ENCODE measurements around the gene KCNJ11.

The KCNJ11 gene

DNA sequence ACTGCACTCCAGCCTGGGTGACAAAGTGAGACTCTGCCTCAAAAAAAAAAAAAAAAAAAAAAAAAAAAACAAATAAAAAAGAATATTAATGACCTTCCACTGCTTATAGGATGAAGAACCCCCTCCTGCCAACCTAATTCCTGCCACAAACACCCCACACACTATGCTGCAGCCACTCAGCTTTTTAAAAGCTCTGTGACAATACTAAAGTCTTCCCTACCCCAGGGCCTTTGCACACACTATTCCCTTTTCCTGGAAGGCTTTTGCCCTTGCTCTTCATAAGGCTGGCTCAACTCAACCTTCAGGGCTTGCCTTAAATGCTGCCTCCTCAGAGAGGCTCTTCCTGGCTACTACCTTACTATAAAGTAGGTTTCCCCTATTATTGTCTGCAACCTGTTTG, 10.8 kb upstream of the KCNJ11 start:
- ChIA-PET POLR2A (no interaction called here), CTCF (interaction anchor here (0.8 to 8.4 kb wide), 3 partner anchors 9 to 16 kb away, joined by 3 to 51 read pairs (median 7); partner anchors contain the start of gene KCNJ11)
- TF ChIP-seq, protein P1, sequence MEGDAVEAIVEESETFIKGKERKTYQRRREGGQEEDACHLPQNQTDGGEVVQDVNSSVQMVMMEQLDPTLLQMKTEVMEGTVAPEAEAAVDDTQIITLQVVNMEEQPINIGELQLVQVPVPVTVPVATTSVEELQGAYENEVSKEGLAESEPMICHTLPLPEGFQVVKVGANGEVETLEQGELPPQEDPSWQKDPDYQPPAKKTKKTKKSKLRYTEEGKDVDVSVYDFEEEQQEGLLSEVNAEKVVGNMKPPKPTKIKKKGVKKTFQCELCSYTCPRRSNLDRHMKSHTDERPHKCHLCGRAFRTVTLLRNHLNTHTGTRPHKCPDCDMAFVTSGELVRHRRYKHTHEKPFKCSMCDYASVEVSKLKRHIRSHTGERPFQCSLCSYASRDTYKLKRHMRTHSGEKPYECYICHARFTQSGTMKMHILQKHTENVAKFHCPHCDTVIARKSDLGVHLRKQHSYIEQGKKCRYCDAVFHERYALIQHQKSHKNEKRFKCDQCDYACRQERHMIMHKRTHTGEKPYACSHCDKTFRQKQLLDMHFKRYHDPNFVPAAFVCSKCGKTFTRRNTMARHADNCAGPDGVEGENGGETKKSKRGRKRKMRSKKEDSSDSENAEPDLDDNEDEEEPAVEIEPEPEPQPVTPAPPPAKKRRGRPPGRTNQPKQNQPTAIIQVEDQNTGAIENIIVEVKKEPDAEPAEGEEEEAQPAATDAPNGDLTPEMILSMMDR (IDR thresholded peaks at IDR 0.05; ENCODE audit: control extremely low read depth, extremely low read depth, low read depth, missing control alignments): no peak
- no peak for DNase-seq (ENCODE audit: extremely low spot score)

DNA sequence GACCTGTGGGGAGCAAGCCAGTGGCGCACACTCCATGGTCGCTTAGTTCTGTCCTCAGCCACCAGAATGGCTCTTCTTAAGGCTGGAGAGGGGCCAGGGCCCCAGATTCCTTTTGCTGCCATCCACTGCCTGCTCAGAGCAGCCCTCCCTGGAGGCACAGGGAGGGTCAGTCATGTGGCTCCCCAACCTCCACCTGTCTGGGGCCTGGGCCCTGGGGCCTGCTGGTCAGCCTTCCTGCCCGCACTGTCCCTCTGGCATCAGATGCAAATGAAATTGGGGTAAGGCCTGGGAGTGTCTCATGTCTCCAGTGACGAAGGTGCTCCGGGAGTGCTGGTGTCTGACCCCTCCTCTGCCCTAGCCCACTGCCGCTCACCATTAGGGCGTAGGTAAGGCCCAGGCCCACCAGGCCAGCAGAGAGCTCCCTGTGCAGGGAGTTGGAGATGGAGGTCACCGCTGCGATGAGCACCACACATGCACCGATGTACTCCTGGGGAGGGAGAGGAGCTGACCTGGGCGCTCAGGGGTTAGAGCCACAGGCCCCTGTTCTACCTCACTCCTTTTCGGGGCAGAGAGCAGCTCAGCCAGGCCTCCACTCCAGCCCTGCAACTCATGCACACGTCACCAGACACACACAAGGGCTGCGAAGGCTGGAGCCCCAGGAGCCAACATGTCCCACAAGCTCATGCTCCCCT, 9.0 kb upstream of the KCNJ11 start:
- ChIA-PET POLR2A (interaction anchor here (0.6 kb wide), 1 partner anchor 156 kb away, joined by 4 read pairs; no protein-coding TSS in a partner anchor), CTCF (interaction anchor here (1.3 to 8.4 kb wide), 3 partner anchors 9 to 612 kb away, joined by 3 to 51 read pairs (median 7); partner anchors contain the start of gene KCNJ11)
- TF ChIP-seq, protein P1 (IDR thresholded peaks at IDR 0.05; ENCODE audit: control extremely low read depth, extremely low read depth, low read depth, missing control alignments): no peak
- no peak for DNase-seq (ENCODE audit: extremely low spot score)

DNA sequence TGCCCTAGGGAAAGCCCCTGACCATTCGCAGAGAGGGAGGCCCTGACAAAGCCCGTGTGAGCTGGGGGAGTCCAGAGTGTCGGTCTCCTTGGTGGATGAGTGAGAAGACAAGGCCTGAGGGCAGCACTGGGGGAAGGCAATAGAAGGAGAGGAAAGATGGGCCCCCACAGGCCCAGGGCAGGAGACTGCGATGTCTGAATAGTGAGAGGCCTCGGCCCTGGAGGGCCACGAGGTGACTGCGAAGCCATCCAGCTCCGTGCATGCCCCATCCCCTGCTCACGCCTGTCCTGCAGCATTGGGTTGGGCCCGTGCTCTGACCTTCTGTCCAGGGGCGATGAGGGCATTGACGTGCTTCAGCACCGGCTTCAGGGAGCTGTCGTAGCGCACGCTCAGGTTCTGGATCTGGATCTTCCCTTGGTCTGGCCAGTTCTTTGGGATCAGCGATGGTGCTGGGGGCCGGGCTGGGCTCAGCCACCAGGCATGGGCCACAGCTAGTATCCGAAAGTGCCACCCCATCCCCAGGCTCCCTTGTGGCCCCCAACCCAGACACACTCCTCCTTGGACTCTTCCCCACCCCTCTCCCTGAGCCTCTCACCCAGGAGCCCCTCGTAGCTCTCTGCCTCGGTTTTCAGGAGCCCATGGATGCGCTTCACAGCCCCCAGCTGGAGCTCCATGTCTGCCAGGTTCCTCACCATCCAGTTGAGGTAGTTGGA, 8.3 kb upstream of the KCNJ11 start:
- CTCF ChIA-PET: interaction anchor here (8.4 kb wide), 1 partner anchor 13 kb away, joined by 51 read pairs; no protein-coding TSS in a partner anchor

DNA sequence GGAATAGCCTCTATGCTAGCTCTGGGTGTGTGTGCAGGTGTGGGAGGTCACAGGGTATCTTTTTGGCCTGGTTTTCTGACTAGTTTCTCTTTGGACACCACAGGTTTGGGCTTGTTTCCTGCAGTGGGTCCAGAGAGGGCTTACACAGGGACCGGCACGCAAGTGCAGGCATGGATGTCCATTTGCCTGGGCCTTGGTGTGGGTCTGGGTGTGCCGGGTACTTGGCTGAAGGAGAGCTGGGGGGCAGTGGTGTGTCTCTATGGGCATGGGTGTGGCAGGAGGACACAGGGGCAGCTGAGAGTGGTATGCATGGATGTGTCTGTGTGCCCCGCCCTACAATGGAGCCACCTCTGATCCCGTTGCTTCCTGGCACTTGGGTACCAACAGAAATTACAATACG, 7.5 kb upstream of the KCNJ11 start:
- TF ChIP-seq, protein P1 (IDR thresholded peaks at IDR 0.05; ENCODE audit: control extremely low read depth, extremely low read depth, low read depth, missing control alignments): no peak
- no peak for DNase-seq (ENCODE audit: extremely low spot score)
- CTCF ChIA-PET: interaction anchor here (8.4 kb wide), 1 partner anchor 13 kb away, joined by 51 read pairs; no protein-coding TSS in a partner anchor
- POLR2A ChIA-PET: no interaction called here

More for the DNA sequence above, 8.3 kb upstream of the KCNJ11 start:
- TF ChIP-seq, protein P1 (IDR thresholded peaks at IDR 0.05; ENCODE audit: control extremely low read depth, extremely low read depth, low read depth, missing control alignments): no peak
- no peak for DNase-seq (ENCODE audit: extremely low spot score)
- POLR2A ChIA-PET: no interaction called here

DNA sequence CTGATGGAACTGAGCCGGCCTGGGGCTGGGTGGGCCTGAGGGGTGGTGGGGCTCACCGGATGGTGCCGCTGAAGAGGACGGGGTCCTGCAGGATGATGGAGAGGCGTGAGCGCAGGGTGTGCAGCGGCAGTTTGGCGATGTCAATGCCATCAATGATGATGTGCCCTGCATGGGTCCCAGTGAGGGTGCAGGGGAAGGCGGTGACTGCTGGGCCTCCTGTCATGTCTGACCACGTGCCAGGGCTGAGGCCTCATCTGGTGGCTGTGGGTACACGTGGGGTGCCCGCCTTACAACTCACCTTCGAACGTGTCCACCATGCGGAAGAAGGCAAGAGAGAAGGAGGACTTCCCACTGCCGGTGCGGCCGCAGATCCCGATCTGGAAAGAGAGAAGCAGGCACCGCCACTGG, 7.1 kb upstream of the KCNJ11 start:
- ChIA-PET POLR2A (no interaction called here), CTCF (interaction anchor here (3.8 to 8.4 kb wide), 2 partner anchors 11 to 12 kb away, joined by 22 to 51 read pairs; no protein-coding TSS in a partner anchor)
- DNase-seq (ENCODE audit: extremely low spot score): no peak
- TF ChIP-seq, protein P1 (IDR thresholded peaks at IDR 0.05; ENCODE audit: control extremely low read depth, extremely low read depth, low read depth, missing control alignments): no peak

DNA sequence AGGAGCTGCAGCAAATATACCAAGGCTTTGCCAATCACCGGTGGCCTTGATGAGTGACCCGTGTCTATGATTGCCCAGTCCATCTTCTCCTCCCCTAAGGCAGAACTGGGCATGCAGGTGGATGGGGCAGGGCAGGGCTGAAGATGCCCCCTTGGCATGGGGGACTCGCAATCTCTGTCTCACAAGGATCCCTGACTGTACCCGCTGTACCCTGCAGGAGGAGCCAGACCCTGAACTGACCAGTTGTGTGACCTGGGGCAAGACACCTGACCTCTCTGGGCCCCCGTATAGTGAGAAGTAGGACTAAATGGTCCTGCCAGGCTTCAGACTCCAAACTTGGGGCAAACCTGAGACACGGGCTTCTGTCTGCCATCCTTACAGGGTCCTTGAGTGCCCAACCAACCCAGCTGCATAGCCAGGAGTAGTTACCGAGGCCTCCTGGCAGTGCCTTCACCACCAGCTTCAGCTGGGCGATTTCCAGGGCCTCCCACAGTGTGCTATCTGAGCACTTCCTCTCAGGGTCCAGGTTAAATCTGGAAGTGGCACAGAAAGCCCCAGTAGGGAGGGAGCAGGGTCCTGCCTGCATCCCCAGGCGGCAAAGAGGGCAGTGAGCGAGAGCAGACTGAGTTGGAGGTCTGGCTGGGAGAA, 6.4 kb upstream of the KCNJ11 start:
- POLR2A ChIA-PET: no interaction called here
- DNase-seq (ENCODE audit: extremely low spot score): peak; percentile 15
- CTCF ChIA-PET: interaction anchor here (1.2 to 3.8 kb wide), 2 partner anchors 10 to 105 kb away, joined by 3 to 22 read pairs; no protein-coding TSS in a partner anchor
- TF ChIP-seq, protein P1 (IDR thresholded peaks at IDR 0.05; ENCODE audit: control extremely low read depth, extremely low read depth, low read depth, missing control alignments): no peak

Measured in GM10248 (cell line).